ENCODE measurements around the gene CRB2.

The CRB2 gene

GRCh38 chr9:123401879-123402513 lies 46.0 kb downstream of the CRB2 start:
- no peaks in the 10 kb centered on the region for H3K9me3 Mint-ChIP-seq
- H3K4me3 Mint-ChIP-seq, result no peak overlapping the region
- peaks cover 7% of the 10 kb centered on the region for H3K4me1 Mint-ChIP-seq
- H3K27me3 Mint-ChIP-seq, result no peaks in the 10 kb centered on the region
- ATAC-seq (replicated peaks; ENCODE audit: extremely low read depth, poor library complexity, severe bottlenecking) (no peak), DNase-seq (ENCODE audit: low spot score in 2 of 2) (no peak)
- H3K36me3 Mint-ChIP-seq (ENCODE audit: insufficient read depth), result peaks cover 1% of the 10 kb centered on the region
- no peak overlapping the region for H3K27ac Mint-ChIP-seq (ENCODE audit: low read depth)

DNA sequence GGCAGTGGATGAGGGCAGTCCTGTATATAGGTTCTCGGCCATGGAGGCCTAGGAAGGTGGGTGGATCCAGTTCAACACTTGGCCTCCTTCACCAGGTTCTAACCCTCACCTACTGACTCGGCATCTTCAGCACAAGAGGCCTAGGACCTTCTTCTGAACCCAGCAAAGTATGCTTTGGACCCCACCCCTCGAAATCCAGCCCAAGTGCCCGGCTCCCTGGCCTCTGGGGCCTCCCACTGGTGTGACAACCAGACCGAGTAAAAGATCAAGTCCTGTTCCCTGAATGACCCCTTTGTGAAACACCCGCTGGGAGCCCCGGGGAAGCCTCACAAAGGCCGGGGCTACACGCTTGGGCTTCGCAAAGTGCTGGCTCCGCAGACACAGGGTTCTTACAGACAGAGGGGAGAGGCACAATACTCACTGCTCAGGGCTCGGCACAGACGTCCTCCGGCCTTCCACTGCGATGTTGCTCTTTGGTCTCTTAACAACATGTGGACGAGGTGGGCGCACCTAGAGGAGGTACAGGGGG lies 47.0 kb downstream of the CRB2 start:
- no peaks in the 10 kb centered on the region for H3K27me3 Mint-ChIP-seq
- no peaks in the 10 kb centered on the region for H3K9me3 Mint-ChIP-seq
- H3K27ac Mint-ChIP-seq (ENCODE audit: low read depth), result no peak overlapping the region
- no peak overlapping the region for H3K4me3 Mint-ChIP-seq
- DNase-seq (ENCODE audit: low spot score in 2 of 2) (no peak), ATAC-seq (replicated peaks; ENCODE audit: extremely low read depth, poor library complexity, severe bottlenecking) (no peak)
- H3K4me1 Mint-ChIP-seq, result peaks cover 7% of the 10 kb centered on the region
- peaks cover 1% of the 10 kb centered on the region for H3K36me3 Mint-ChIP-seq (ENCODE audit: insufficient read depth)

DNA sequence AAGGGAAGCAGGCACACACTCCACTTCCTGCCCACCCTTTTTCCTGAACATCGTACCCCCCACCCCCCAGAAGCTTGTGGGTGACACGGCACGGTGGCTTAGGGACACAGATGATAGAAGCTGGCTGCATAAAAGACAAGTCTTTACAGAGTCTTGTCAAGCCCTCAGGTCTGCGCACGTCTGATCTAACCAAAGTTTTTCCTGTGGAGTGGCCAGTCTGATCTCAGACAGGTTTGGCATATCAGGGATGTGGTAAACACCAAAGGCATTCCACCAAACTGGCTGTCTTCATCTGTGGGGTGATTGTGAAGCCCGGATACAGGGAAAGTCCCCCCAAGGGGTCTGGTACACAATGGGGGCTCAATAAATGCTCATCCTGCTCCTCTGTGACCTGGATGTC lies 50.0 kb downstream of the CRB2 start:
- ATAC-seq (replicated peaks; ENCODE audit: extremely low read depth, poor library complexity, severe bottlenecking) (no peak), DNase-seq (ENCODE audit: low spot score in 2 of 2) (no peak)
- peaks cover 7% of the 10 kb centered on the region for H3K4me1 Mint-ChIP-seq
- H3K4me3 Mint-ChIP-seq, result no peak overlapping the region
- no peaks in the 10 kb centered on the region for H3K27me3 Mint-ChIP-seq
- H3K27ac Mint-ChIP-seq (ENCODE audit: low read depth), result no peak overlapping the region
- H3K36me3 Mint-ChIP-seq (ENCODE audit: insufficient read depth), result peaks cover 1% of the 10 kb centered on the region
- H3K9me3 Mint-ChIP-seq, result no peaks in the 10 kb centered on the region

GRCh38 chr9:123406691-123407216 lies 50.8 kb downstream of the CRB2 start:
- H3K27me3 Mint-ChIP-seq, result no peaks in the 10 kb centered on the region
- H3K27ac Mint-ChIP-seq (ENCODE audit: low read depth), result no peak overlapping the region
- peaks cover 1% of the 10 kb centered on the region for H3K36me3 Mint-ChIP-seq (ENCODE audit: insufficient read depth)
- DNase-seq (ENCODE audit: low spot score in 2 of 2), result no peak
- H3K4me1 Mint-ChIP-seq, result peaks cover 7% of the 10 kb centered on the region
- no peaks in the 10 kb centered on the region for H3K9me3 Mint-ChIP-seq
- no peak overlapping the region for H3K4me3 Mint-ChIP-seq
- no peak for ATAC-seq (replicated peaks; ENCODE audit: extremely low read depth, poor library complexity, severe bottlenecking)

DNA sequence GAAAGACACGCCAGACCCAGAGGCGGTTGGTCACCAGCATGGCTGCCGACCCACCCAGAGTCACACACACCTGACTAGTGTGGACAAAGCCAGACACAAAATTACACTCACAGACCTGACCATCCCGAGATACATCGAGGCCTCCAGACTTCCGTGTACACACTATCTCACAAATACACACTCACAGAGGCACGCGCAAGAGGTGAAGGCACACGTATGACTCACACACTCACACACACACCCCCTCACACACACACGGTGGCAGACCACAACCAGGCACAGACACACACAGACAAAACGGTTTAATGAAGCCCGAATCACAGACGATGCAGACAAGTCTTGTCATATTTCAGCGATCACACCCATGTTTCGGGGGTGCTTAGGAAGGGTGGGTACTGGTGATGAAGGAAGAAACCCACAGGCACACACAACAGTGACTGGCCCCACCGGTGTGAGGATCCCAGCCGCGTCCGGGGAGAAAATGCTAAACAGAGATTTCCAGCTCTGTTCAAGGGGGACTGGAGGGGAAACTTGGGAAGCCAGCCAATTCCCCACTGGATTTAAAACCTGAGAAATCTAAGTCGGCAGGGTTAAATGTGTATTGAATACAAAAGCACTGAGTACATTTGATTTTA lies 51.3 kb downstream of the CRB2 start:
- peaks cover 1% of the 10 kb centered on the region for H3K36me3 Mint-ChIP-seq (ENCODE audit: insufficient read depth)
- peaks cover 7% of the 10 kb centered on the region for H3K4me1 Mint-ChIP-seq
- H3K9me3 Mint-ChIP-seq, result no peaks in the 10 kb centered on the region
- no peak overlapping the region for H3K4me3 Mint-ChIP-seq
- no peak overlapping the region for H3K27ac Mint-ChIP-seq (ENCODE audit: low read depth)
- DNase-seq (ENCODE audit: low spot score in 2 of 2) (no peak), ATAC-seq (replicated peaks; ENCODE audit: extremely low read depth, poor library complexity, severe bottlenecking) (no peak)
- no peaks in the 10 kb centered on the region for H3K27me3 Mint-ChIP-seq

DNA sequence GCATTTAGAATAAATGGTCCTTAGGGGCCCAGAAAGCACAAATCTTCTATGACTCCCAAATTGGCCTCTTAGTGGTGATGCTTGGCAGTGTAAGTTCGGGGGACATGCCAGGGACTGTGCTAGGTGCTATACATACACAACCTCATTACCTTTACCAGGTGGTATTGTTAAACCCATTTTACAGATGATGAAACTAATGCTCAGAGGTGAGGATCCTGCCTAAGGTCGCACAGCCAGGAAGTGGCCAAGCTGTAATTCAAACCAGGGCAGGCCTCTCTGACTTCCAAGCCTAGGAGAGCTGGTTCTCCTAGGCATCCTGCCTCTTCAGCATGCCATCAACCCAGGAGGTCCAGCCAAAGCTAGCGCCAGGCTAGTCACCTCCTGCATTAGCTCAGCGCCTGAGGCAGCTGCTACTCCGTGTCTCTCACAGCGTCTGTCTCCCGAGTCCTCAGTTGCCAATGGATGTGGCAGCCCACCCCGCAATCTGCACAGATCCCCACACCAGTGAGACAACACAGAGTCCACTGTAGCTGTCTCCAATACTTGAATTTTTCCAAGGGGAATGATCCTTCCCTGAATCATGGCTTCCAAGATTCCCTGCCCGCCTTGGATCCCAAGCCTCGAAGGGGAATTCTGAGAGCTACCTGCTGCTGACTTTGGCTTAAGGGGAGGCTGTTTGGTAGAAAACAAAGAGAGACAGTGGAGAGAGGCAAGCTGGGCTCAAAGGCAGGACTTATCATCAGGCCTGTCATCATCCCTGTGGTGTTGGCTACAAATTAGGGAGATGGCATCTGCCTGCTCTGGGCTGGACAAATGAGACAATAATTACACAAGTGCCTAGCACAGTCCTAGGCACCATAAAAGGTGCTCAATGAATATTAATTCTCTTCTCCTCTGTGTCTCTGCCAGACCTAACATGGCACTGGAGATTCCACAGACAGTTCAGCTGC lies 52.6 kb downstream of the CRB2 start:
- Mint-ChIP-seq H3K9me3 (no peaks in the 10 kb centered on the region), H3K4me3 (no peak overlapping the region), H3K27ac (ENCODE audit: low read depth) (no peak overlapping the region), H3K36me3 (ENCODE audit: insufficient read depth) (peaks cover 2% of the 10 kb centered on the region), H3K4me1 (peaks cover 7% of the 10 kb centered on the region), H3K27me3 (no peaks in the 10 kb centered on the region)
- DNase-seq (ENCODE audit: low spot score in 2 of 2) (no peak), ATAC-seq (replicated peaks; ENCODE audit: extremely low read depth, poor library complexity, severe bottlenecking) (no peak)

DNA sequence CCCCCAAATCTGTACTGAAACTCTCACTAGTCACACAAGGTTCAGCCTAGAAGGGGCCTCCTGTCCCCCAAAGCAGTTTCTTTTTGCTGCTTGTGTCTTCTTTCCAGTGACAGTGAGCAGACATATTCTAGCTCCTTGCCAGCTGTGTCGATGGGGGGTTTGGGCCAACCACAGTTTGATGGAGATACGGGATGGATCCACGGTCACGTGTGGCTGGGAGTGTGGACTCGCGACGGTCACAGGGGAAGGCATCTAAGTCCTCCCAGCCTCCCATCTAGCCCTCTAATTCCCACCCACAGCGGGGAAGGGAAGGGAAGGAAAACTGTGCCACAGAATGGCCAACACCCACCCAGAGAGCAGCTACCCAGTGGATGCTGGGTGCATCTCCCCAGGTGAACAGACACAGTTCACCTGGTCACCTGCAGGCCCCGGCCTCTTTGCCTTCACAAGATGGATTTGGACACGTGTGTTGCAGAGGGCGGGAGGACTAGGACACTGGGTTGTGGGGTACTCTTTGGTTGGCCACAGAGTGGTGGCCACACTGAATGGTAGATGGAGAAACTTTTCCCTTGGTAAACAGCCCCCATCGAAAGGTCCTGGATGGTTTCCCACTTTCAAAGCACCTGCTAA lies 54.4 kb downstream of the CRB2 start:
- Mint-ChIP-seq H3K4me1 (peaks cover 7% of the 10 kb centered on the region), H3K27ac (ENCODE audit: low read depth) (no peak overlapping the region), H3K9me3 (no peaks in the 10 kb centered on the region), H3K27me3 (no peaks in the 10 kb centered on the region), H3K36me3 (ENCODE audit: insufficient read depth) (peaks cover 2% of the 10 kb centered on the region), H3K4me3 (no peak overlapping the region)
- ATAC-seq (replicated peaks; ENCODE audit: extremely low read depth, poor library complexity, severe bottlenecking) (no peak), DNase-seq (ENCODE audit: low spot score in 2 of 2) (no peak)

GRCh38 chr9:123411191-123411590 lies 55.2 kb downstream of the CRB2 start:
- peaks cover 6% of the 10 kb centered on the region for H3K4me1 Mint-ChIP-seq
- no peak for DNase-seq (ENCODE audit: low spot score in 2 of 2)
- no peak for ATAC-seq (replicated peaks; ENCODE audit: extremely low read depth, poor library complexity, severe bottlenecking)
- no peaks in the 10 kb centered on the region for H3K9me3 Mint-ChIP-seq
- H3K27me3 Mint-ChIP-seq, result no peaks in the 10 kb centered on the region
- peaks cover 4% of the 10 kb centered on the region for H3K36me3 Mint-ChIP-seq (ENCODE audit: insufficient read depth)
- no peak overlapping the region for H3K4me3 Mint-ChIP-seq
- no peak overlapping the region for H3K27ac Mint-ChIP-seq (ENCODE audit: low read depth)

GRCh38 chr9:123411636-123412035 lies 55.6 kb downstream of the CRB2 start:
- H3K4me3 Mint-ChIP-seq, result no peak overlapping the region
- no peak for ATAC-seq (replicated peaks; ENCODE audit: extremely low read depth, poor library complexity, severe bottlenecking)
- no peak for DNase-seq (ENCODE audit: low spot score in 2 of 2)
- no peaks in the 10 kb centered on the region for H3K27me3 Mint-ChIP-seq
- peaks cover 4% of the 10 kb centered on the region for H3K36me3 Mint-ChIP-seq (ENCODE audit: insufficient read depth)
- H3K9me3 Mint-ChIP-seq, result no peaks in the 10 kb centered on the region
- H3K4me1 Mint-ChIP-seq, result peaks cover 2% of the 10 kb centered on the region
- H3K27ac Mint-ChIP-seq (ENCODE audit: low read depth), result no peak overlapping the region

DNA sequence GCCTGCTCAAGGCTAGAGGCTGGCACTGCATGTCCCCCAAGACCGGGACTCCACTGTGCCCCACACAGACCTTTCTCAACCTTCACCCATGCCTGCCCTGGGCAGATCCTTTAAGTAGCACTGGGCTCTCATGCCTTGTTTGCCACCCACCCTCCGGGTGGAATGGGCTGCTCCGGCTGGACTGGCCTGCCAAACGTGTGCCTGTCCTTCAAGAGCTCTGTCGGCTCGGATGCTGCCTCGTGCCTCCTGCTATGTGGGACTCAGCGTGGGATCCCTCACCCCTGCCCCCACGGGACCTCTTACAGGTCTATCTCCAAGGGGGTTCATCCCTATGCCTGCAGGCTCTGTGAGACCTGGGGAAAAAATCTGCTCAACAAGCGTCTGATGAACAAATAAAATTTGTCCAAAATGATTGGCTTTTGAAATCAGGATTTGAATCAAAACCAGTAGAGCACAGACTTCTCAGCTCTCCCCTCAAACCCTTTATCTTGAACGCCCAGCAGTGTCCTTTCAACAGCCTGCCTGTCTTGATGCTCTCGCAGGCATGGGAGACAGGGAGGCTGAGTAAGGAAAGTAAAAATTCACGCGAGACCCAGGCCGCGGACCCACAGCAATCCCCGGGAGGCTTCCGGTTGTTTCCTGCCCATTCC lies 56.3 kb downstream of the CRB2 start:
- no peaks in the 10 kb centered on the region for H3K9me3 Mint-ChIP-seq
- H3K27ac Mint-ChIP-seq (ENCODE audit: low read depth), result no peak overlapping the region
- DNase-seq (ENCODE audit: low spot score in 2 of 2), result no peak
- H3K4me3 Mint-ChIP-seq, result no peak overlapping the region
- H3K4me1 Mint-ChIP-seq, result no peaks in the 10 kb centered on the region
- no peak for ATAC-seq (replicated peaks; ENCODE audit: extremely low read depth, poor library complexity, severe bottlenecking)
- peaks cover 4% of the 10 kb centered on the region for H3K36me3 Mint-ChIP-seq (ENCODE audit: insufficient read depth)
- H3K27me3 Mint-ChIP-seq, result no peaks in the 10 kb centered on the region

GRCh38 chr9:123414204-123414603 lies 58.2 kb downstream of the CRB2 start:
- H3K27me3 Mint-ChIP-seq, result no peaks in the 10 kb centered on the region
- no peaks in the 10 kb centered on the region for H3K4me1 Mint-ChIP-seq
- H3K36me3 Mint-ChIP-seq (ENCODE audit: insufficient read depth), result peaks cover 7% of the 10 kb centered on the region
- H3K9me3 Mint-ChIP-seq, result no peaks in the 10 kb centered on the region
- no peak overlapping the region for H3K27ac Mint-ChIP-seq (ENCODE audit: low read depth)
- no peak for DNase-seq (ENCODE audit: low spot score in 2 of 2)
- no peak for ATAC-seq (replicated peaks; ENCODE audit: extremely low read depth, poor library complexity, severe bottlenecking)
- H3K4me3 Mint-ChIP-seq, result no peak overlapping the region
